Measurements from ENCODE around the gene ANKFY1. TPM values are rescaled to one million over a fixed set of nuclear protein-coding genes. Genes with fewer than 3 reads are reported as not detected.

The ANKFY1 gene
- total RNA-seq, 2 experiments from 2014 or later: 39.8 to 40.7 TPM

DNA sequence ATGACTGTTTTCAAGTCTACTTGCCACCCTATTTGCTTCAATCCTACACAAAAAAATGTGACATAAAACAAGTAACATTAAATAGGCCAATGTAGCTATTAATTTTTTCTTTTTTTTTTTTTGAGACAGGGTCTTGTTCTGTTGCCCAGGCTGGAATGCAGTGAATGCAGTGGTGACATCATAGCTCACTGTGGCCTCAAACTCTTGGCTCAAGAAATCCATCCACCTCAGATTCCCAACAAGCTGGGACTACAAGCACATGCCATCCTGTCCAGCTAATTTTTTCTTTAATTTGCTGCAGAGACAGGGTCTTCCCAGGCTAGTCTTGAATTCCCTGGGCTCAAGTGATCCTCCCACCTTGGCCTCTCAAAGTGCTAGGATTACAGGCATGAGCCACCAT, 29.4 kb downstream of the ANKFY1 start:
- DNase-seq: no peak
- H3K36me3 Mint-ChIP-seq (ENCODE audit: low read depth): peaks cover 20% of the 10 kb centered on the region
- intact Hi-C loops (cut with DNase I, micrococcal nuclease): no loop called here
- no peak overlapping the region for H3K4me3 Mint-ChIP-seq
- H3K27ac Mint-ChIP-seq: no peak overlapping the region
- peaks cover 17% of the 10 kb centered on the region for H3K4me1 Mint-ChIP-seq
- no peaks in the 10 kb centered on the region for H3K27me3 Mint-ChIP-seq
- no peak for ATAC-seq
- ChIA-PET POLR2A (no interaction called here), CTCF (interaction anchor here (0.7 to 1.1 kb wide), 2 partner anchors 16 to 34 kb away, joined by 3 read pairs; no protein-coding TSS in a partner anchor)
- H3K9me3 Mint-ChIP-seq (ENCODE audit: low read depth): no peaks in the 10 kb centered on the region

- DNase-seq: no peak
- CTCF ChIA-PET: interaction anchor here (0.7 to 1.4 kb wide), 5 partner anchors 17 to 178 kb away, joined by 3 to 6 read pairs (median 3); no protein-coding TSS in a partner anchor
- H3K36me3 Mint-ChIP-seq (ENCODE audit: low read depth): peaks cover 19% of the 10 kb centered on the region
Observed at GRCh38 chr17:4233668-4234258, 30.0 kb downstream of the ANKFY1 start.

GRCh38 chr17:4232168-4232813, 31.5 kb downstream of the ANKFY1 start:
- DNase-seq (no peak), ATAC-seq (no peak)
- H3K36me3 Mint-ChIP-seq (ENCODE audit: low read depth): peaks cover 19% of the 10 kb centered on the region
- ChIA-PET CTCF (interaction anchor here (0.6 to 1.4 kb wide), 2 partner anchors 16 to 1814 kb away, joined by 3 to 6 read pairs; no protein-coding TSS in a partner anchor), POLR2A (interaction anchor here (0.6 kb wide), 1 partner anchor 841 kb away, joined by 3 read pairs; no protein-coding TSS in a partner anchor)
- H3K4me1 Mint-ChIP-seq: peaks cover 21% of the 10 kb centered on the region
- intact Hi-C loops (cut with DNase I, micrococcal nuclease): no loop called here
- H3K4me3 Mint-ChIP-seq: no peak overlapping the region
- H3K9me3 Mint-ChIP-seq (ENCODE audit: low read depth): no peaks in the 10 kb centered on the region
- peak overlapping the region; percentile 72 for H3K27ac Mint-ChIP-seq
- H3K27me3 Mint-ChIP-seq: no peaks in the 10 kb centered on the region

More at GRCh38 chr17:4233668-4234258, 30.0 kb downstream of the ANKFY1 start:
- H3K27ac Mint-ChIP-seq: no peak overlapping the region
- H3K9me3 Mint-ChIP-seq (ENCODE audit: low read depth): no peaks in the 10 kb centered on the region
- no peak for ATAC-seq
- no peak overlapping the region for H3K4me3 Mint-ChIP-seq
- POLR2A ChIA-PET: no interaction called here
- peaks cover 17% of the 10 kb centered on the region for H3K4me1 Mint-ChIP-seq
- intact Hi-C loops (cut with DNase I, micrococcal nuclease): no loop called here
- H3K27me3 Mint-ChIP-seq: no peaks in the 10 kb centered on the region

DNA sequence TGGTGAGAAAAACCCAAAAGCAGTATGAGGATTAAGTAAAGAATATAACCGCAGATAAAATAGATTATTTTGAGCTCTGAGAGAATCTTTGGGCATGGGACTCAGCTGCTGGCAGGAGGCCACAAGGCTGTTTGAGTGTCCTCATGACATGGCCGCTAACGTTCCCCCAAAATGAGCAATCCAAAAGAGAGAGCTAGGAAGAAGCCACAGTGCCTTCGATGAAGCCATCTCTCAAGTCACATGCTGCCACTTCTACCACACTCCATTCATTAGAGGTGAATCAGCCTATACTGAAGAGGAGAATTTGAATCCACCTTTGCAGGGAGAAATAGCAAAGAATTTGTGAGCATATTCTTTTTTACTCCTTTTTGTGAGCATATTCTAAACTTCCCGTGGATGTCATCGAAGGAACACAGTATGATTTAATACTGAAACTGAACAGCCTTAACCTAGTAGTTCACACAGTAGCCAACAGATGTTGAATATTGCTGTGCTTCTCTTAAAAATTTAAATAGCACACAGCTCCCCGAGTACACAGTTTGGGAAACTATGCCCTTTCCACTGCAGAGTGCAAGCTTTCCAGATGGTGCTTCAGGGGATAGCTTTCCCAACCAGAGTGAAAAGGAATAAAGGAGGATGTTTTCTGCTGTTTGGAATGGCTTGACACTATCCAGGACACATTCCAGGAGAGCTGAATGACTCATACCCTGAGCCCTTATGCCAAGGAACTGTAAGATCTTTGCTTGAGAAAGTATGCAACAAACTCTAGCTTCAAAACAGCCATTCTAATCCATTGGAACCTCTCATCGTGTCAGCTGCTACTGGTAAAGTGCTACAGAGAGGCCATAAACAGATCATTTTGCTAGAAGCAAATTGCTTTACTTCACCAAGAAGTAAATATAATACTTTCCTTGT, 33.9 kb downstream of the ANKFY1 start:
- ChIA-PET POLR2A (no interaction called here), CTCF (interaction anchor here (0.6 to 2.0 kb wide), 7 partner anchors 14 to 181 kb away, joined by 3 to 17 read pairs (median 3); no protein-coding TSS in a partner anchor)
- Mint-ChIP-seq H3K4me1 (peaks cover 21% of the 10 kb centered on the region), H3K9me3 (ENCODE audit: low read depth) (no peaks in the 10 kb centered on the region), H3K36me3 (ENCODE audit: low read depth) (peaks cover 10% of the 10 kb centered on the region), H3K27me3 (no peaks in the 10 kb centered on the region), H3K27ac (no peak overlapping the region), H3K4me3 (no peak overlapping the region)
- intact Hi-C loops (cut with DNase I, micrococcal nuclease): no loop called here
- ATAC-seq (no peak), DNase-seq (no peak)

DNA sequence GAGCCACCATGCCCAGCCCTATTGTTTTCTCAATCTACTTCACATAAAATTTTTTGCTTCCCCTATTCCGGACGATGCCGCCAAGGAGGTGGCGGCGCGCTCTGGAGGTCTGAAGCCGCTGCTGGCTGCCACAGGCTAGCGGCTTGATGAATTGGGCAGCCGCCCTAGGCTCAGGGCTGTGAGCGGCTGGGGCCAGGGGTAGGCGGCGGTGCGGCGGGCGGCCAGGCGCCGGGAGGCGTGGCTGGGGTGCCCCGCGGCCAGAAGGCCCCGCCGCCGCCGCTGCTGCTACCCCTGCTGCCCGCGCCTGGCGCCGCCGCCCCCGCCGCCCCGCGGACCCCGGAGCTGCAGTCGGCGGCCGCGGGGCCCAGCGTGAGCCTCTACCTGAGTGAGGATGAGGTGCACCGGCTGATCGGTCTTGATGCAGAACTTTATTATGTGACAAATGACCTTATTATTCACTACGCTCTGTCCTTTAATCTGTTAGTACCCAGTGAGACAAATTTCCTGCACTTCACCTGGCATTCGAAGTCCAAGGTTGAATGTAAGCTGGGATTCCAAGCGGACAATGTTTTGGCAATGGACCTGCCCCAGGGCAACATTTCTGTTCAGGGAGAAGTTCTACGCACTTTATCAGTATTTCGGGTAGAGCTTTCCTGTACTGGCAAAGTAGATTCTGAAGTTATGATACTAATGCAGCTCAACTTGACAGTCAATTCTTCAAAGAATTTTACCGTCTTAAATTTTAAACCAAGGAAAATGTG, 41.7 kb downstream of the ANKFY1 start:
- no peak for DNase-seq
- POLR2A ChIA-PET: no interaction called here
- intact Hi-C loops (cut with DNase I, micrococcal nuclease): no loop called here
- Mint-ChIP-seq H3K4me3 (no peak overlapping the region), H3K27ac (no peak overlapping the region), H3K27me3 (no peaks in the 10 kb centered on the region), H3K4me1 (no peaks in the 10 kb centered on the region), H3K36me3 (ENCODE audit: low read depth) (peaks cover 12% of the 10 kb centered on the region), H3K9me3 (ENCODE audit: low read depth) (no peaks in the 10 kb centered on the region)
- ATAC-seq: no peak
- CTCF ChIA-PET: interaction anchor here (0.6 to 1.8 kb wide), 6 partner anchors 11 to 194 kb away, joined by 3 to 5 read pairs (median 3); no protein-coding TSS in a partner anchor

DNA sequence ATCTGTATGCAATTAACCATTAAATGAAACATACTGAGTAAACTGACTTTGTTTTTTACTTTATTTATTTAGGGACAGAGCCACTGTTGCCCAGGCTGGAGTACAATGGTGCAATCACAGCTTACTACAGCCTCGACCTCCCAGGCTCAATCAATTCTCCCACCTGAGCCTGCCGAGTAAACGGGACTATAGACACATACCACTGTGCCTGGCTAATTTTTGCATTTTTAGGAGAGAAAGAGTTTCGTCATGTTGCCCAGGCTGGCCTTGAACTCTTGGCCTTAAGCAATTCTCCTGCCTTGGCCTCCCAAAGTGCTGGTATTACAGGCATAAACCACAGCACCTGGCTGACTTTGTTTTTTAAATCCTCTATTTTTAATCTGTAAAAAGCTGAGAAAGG, 42.6 kb downstream of the ANKFY1 start:
- Mint-ChIP-seq H3K36me3 (ENCODE audit: low read depth) (peaks cover 15% of the 10 kb centered on the region), H3K27me3 (no peaks in the 10 kb centered on the region), H3K4me1 (no peaks in the 10 kb centered on the region), H3K9me3 (ENCODE audit: low read depth) (no peaks in the 10 kb centered on the region), H3K4me3 (no peak overlapping the region), H3K27ac (peak overlapping the region; percentile 19)
- no peak for ATAC-seq
- intact Hi-C loops (cut with DNase I, micrococcal nuclease): no loop called here
- POLR2A ChIA-PET: no interaction called here
- CTCF ChIA-PET: interaction anchor here (0.6 kb wide), 1 partner anchor 160 kb away, joined by 3 read pairs; no protein-coding TSS in a partner anchor
- DNase-seq: no peak

DNA sequence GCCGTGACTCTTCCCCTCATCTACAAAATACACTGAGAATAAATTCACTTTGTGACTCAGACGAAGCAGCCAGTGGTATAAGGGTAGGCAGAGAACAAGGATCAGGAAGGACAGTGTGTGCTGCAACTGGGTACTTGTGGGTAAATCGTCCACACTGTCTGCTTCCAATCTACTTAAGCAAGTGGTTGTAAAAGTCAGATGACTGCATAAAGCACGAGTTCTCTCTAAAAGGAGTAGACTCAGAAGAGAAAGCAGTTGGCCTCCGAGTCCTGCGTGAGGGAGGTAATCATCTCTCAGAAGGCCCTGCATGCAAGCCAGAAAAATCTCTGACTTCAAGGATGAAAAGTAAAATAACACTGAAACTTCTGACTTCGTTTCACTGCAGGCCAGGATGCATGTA, 43.1 kb downstream of the ANKFY1 start:
- intact Hi-C loops (cut with DNase I, micrococcal nuclease): no loop called here
- no peak for ATAC-seq
- no peaks in the 10 kb centered on the region for H3K9me3 Mint-ChIP-seq (ENCODE audit: low read depth)
- H3K36me3 Mint-ChIP-seq (ENCODE audit: low read depth): peaks cover 16% of the 10 kb centered on the region
- ChIA-PET POLR2A (no interaction called here), CTCF (interaction anchor here (0.8 to 2.1 kb wide), 4 partner anchors 19 to 200 kb away, joined by 3 to 8 read pairs (median 4); no protein-coding TSS in a partner anchor)
- no peak for DNase-seq
- no peak overlapping the region for H3K4me3 Mint-ChIP-seq
- H3K27me3 Mint-ChIP-seq: no peaks in the 10 kb centered on the region
- peaks cover 1% of the 10 kb centered on the region for H3K4me1 Mint-ChIP-seq
- H3K27ac Mint-ChIP-seq: no peak overlapping the region

GRCh38 chr17:4219241-4219640, 44.5 kb downstream of the ANKFY1 start:
- Mint-ChIP-seq H3K36me3 (ENCODE audit: low read depth) (peaks cover 18% of the 10 kb centered on the region), H3K9me3 (ENCODE audit: low read depth) (no peaks in the 10 kb centered on the region), H3K27ac (no peak overlapping the region), H3K4me3 (no peak overlapping the region), H3K4me1 (peaks cover 7% of the 10 kb centered on the region), H3K27me3 (no peaks in the 10 kb centered on the region)
- ATAC-seq (no peak), DNase-seq (no peak)
- ChIA-PET POLR2A (interaction anchor here (0.5 kb wide), 1 partner anchor 1751 kb away, joined by 3 read pairs; no protein-coding TSS in a partner anchor), CTCF (interaction anchor here (0.7 to 2.1 kb wide), 8 partner anchors 18 to 201 kb away, joined by 3 to 8 read pairs (median 4); no protein-coding TSS in a partner anchor)
- intact Hi-C loops (cut with DNase I, micrococcal nuclease): no loop called here

- H3K9me3 Mint-ChIP-seq (ENCODE audit: low read depth): no peaks in the 10 kb centered on the region
- POLR2A ChIA-PET: interaction anchor here (0.6 to 0.8 kb wide), 4 partner anchors 14 to 139 kb away, joined by 3 to 5 read pairs (median 4); no protein-coding TSS in a partner anchor
- no peak for ATAC-seq
- intact Hi-C loops (cut with DNase I, micrococcal nuclease): loop anchor here (1.0 kb wide), 4 partner anchors 47 to 197 kb away; partner anchors contain the start of genes ANKFY1 (in 1 of the 2) and UBE2G1 (in 1 of the 2)
- CTCF ChIA-PET: interaction anchor here (0.6 to 3.3 kb wide), 33 partner anchors 8 to 1368 kb away, joined by 3 to 74 read pairs (median 5); partner anchors contain the start of gene ANKFY1
- H3K4me3 Mint-ChIP-seq: no peak overlapping the region
- no peak for DNase-seq
- peak overlapping the region; percentile 3 for H3K27ac Mint-ChIP-seq
- no peaks in the 10 kb centered on the region for H3K27me3 Mint-ChIP-seq
- H3K36me3 Mint-ChIP-seq (ENCODE audit: low read depth): peaks cover 15% of the 10 kb centered on the region
- H3K4me1 Mint-ChIP-seq: peaks cover 7% of the 10 kb centered on the region
Observed at GRCh38 chr17:4215882-4216570, 47.8 kb downstream of the ANKFY1 start.

- ATAC-seq (no peak), DNase-seq (no peak)
- H3K9me3 Mint-ChIP-seq (ENCODE audit: low read depth): no peaks in the 10 kb centered on the region
- H3K27me3 Mint-ChIP-seq: no peaks in the 10 kb centered on the region
- ChIA-PET CTCF (interaction anchor here (0.6 to 3.3 kb wide), 6 partner anchors 13 to 324 kb away, joined by 3 to 74 read pairs (median 4); partner anchors contain the start of gene UBE2G1), POLR2A (no interaction called here)
- H3K4me1 Mint-ChIP-seq: peaks cover 7% of the 10 kb centered on the region
- H3K27ac Mint-ChIP-seq: no peak overlapping the region
- peaks cover 19% of the 10 kb centered on the region for H3K36me3 Mint-ChIP-seq (ENCODE audit: low read depth)
- no peak overlapping the region for H3K4me3 Mint-ChIP-seq
- intact Hi-C loops (cut with DNase I, micrococcal nuclease): no loop called here
Observed at GRCh38 chr17:4214157-4214556, 49.6 kb downstream of the ANKFY1 start.

Data from activated CD4-positive, alpha-beta T cell treated with anti-CD3 and anti-CD28 coated beads for 36 hours (primary cell).